ENCODE results near the gene LEAP2. TPM values are rescaled to one million over a fixed set of nuclear protein-coding genes. Genes with fewer than 3 reads are reported as not detected.

LEAP2 gene
- total RNA-seq, 1 experiment from 2014 or later: 2.3 TPM

- Mint-ChIP-seq H3K27me3 (ENCODE audit: unreplicated experiment) (no peaks in the 10 kb centered on the region), H3K36me3 (ENCODE audit: insufficient read depth, unreplicated experiment) (peaks cover 49% of the 10 kb centered on the region), H3K4me3 (ENCODE audit: low read depth, unreplicated experiment) (peak overlapping the region; percentile 12), H3K4me1 (ENCODE audit: low read depth, unreplicated experiment) (peaks cover 55% of the 10 kb centered on the region), H3K9me3 (ENCODE audit: low read depth, unreplicated experiment) (peaks cover 5% of the 10 kb centered on the region), H3K27ac (ENCODE audit: unreplicated experiment) (no peak overlapping the region)
- intact Hi-C loops (cut with micrococcal nuclease; ENCODE audit: unreplicated experiment): no loop called here
- TF ChIP-seq CTCF (IDR thresholded peaks at IDR 0.05; ENCODE audit: unreplicated experiment): no peak
- CTCF ChIA-PET: interaction anchor here (1.0 to 1.5 kb wide), 2 partner anchors 10 to 56 kb away, joined by 3 to 9 read pairs; partner anchors contain the start of genes GDF9 and UQCRQ
- DNase-seq: no peak
- BruUV-seq (replicated peaks): no TSS peak
Observed at GRCh38 chr5:132876020-132876759, 2.7 kb downstream of the LEAP2 start.

- CTCF ChIA-PET: no interaction called here
- DNase-seq: no peak
- Mint-ChIP-seq H3K27me3 (ENCODE audit: unreplicated experiment) (no peaks in the 10 kb centered on the region), H3K36me3 (ENCODE audit: insufficient read depth, unreplicated experiment) (peaks cover 40% of the 10 kb centered on the region), H3K4me3 (ENCODE audit: low read depth, unreplicated experiment) (no peak overlapping the region), H3K27ac (ENCODE audit: unreplicated experiment) (no peak overlapping the region), H3K4me1 (ENCODE audit: low read depth, unreplicated experiment) (peaks cover 50% of the 10 kb centered on the region), H3K9me3 (ENCODE audit: low read depth, unreplicated experiment) (peaks cover 5% of the 10 kb centered on the region)
- BruUV-seq (replicated peaks): no TSS peak
- TF ChIP-seq CTCF (IDR thresholded peaks at IDR 0.05; ENCODE audit: unreplicated experiment): no peak
- intact Hi-C loops (cut with micrococcal nuclease; ENCODE audit: unreplicated experiment): no loop called here
Observed at GRCh38 chr5:132877466-132877865, 4.0 kb downstream of the LEAP2 start.

- DNase-seq: peak; percentile 43
- TF ChIP-seq CTCF (IDR thresholded peaks at IDR 0.05; ENCODE audit: unreplicated experiment): no peak
- H3K4me1 Mint-ChIP-seq (ENCODE audit: low read depth, unreplicated experiment): peaks cover 45% of the 10 kb centered on the region
- intact Hi-C loops (cut with micrococcal nuclease; ENCODE audit: unreplicated experiment): no loop called here
- CTCF ChIA-PET: no interaction called here
- no peaks in the 10 kb centered on the region for H3K27me3 Mint-ChIP-seq (ENCODE audit: unreplicated experiment)
- BruUV-seq (replicated peaks): no TSS peak
- H3K9me3 Mint-ChIP-seq (ENCODE audit: low read depth, unreplicated experiment): peaks cover 5% of the 10 kb centered on the region
- H3K36me3 Mint-ChIP-seq (ENCODE audit: insufficient read depth, unreplicated experiment): peaks cover 40% of the 10 kb centered on the region
- no peak overlapping the region for H3K4me3 Mint-ChIP-seq (ENCODE audit: low read depth, unreplicated experiment)
- H3K27ac Mint-ChIP-seq (ENCODE audit: unreplicated experiment): no peak overlapping the region
Observed at GRCh38 chr5:132877938-132878337, 4.5 kb downstream of the LEAP2 start.

- H3K27me3 Mint-ChIP-seq (ENCODE audit: unreplicated experiment): no peaks in the 10 kb centered on the region
- intact Hi-C loops (cut with micrococcal nuclease; ENCODE audit: unreplicated experiment): loop anchor here (2.0 to 5.0 kb wide), 3 partner anchors 55 to 496 kb away; no protein-coding TSS in a partner anchor
- TF ChIP-seq CTCF (IDR thresholded peaks at IDR 0.05; ENCODE audit: unreplicated experiment): peak; percentile 71
- peak; percentile 60 for DNase-seq
- peaks cover 37% of the 10 kb centered on the region for H3K36me3 Mint-ChIP-seq (ENCODE audit: insufficient read depth, unreplicated experiment)
- H3K9me3 Mint-ChIP-seq (ENCODE audit: low read depth, unreplicated experiment): no peaks in the 10 kb centered on the region
- peak overlapping the region; percentile 44 for H3K27ac Mint-ChIP-seq (ENCODE audit: unreplicated experiment)
- CTCF ChIA-PET: interaction anchor here (0.6 to 1.9 kb wide), 7 partner anchors 17 to 387 kb away, joined by 3 to 23 read pairs (median 4); partner anchors contain the start of genes GDF9, SHROOM1 and UQCRQ
- BruUV-seq (replicated peaks): no TSS peak
- peaks cover 4% of the 10 kb centered on the region for H3K4me1 Mint-ChIP-seq (ENCODE audit: low read depth, unreplicated experiment)
- H3K4me3 Mint-ChIP-seq (ENCODE audit: low read depth, unreplicated experiment): no peak overlapping the region
Observed at GRCh38 chr5:132883261-132883834, 9.9 kb downstream of the LEAP2 start.

All from Calu3 (cell line).